Measurements from ENCODE around the gene CD68.

DNA sequence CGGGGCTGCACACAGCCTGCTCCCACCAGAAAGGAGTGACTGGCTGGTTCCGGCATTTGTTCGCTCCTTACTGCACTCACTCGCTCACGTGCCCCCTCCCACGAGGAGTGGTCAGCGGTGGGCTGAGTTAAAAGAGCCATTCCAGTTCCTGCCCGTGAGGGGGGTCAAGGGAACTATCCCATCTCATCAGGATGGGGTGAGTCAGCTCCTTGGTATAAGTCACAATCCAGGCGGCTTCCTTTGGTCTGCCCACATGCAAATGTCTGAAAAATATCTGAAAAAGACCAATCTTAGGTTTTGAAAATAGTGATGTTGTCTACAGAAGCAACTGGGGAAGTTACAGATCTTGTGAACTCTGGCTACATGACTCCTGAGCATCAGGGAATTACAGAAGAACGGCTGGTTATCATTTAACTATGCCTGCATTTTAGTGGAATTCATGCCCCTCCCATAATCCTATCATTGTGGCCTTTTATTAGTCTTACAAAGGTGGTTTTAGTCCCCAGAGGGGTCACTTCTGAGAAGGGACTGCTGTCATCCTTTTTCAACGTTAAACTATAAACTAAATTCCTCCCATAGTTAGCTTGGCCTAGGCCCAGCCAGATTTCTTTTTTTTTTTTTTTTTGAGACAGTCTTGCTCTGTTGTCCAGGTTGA, 40.4 kb upstream of the CD68 start:
- no peak for TF ChIP-seq POLR2AphosphoS5 (IDR thresholded peaks at IDR 0.05; ENCODE audit: borderline replicate concordance, low read depth, low read length)
- TF ChIP-seq EZH2 (IDR thresholded peaks at IDR 0.05): no peak

Measured in SK-N-MC (cell line).